VCaP (cell line): ENCODE results near the gene FAM131C.

Experiments used
- H3K27ac ChIP-seq: fragments of 450-650 bp; 2 replicates; pipeline ENCODE4 v1.5.1; 2017
- TF ChIP-seq, protein P1 (sequence below): fragments of 450-650 bp; conservative IDR thresholded peaks from 2 replicates; pipeline ENCODE4 v1.5.1; 2017; ENCODE audit warnings: mild to moderate bottlenecking, moderate library complexity

FAM131C gene

DNA sequence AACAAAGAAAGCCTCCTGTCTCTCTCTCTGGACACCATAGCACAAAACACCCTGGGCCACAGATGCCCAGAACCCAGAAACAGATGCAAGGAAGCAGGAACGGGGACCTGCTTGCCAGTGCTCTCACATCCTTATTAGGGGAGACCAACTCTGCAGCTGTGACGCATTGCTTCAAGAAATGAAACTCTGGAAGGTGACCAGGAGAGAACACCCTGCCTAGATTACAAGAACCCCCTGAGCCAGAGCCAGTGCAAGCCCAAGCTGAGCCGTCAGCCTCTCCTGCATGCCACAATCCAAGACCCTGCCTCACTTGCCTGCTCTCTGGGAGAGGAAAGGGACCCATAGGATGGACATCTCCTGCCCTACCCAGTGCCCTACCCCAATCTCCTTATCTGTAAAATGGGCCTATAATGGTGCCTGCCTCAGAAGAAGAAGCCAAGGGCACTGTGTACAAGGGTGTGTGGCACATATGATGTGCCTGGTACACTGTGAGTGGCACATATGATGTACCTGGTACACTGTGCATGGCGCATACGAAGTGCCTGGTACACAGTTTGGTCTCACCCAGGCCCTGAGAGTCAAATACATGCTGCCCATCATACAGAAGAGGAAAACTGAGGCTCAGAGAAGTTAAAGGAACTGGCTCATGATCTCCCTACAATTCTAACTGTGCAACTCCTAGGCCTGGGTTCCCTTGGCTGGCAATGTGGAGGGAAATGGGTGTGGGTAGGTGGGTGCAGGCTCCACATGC is 16.8 kb upstream of the FAM131C start:
- H3K27ac ChIP-seq = no peak overlapping the region

DNA sequence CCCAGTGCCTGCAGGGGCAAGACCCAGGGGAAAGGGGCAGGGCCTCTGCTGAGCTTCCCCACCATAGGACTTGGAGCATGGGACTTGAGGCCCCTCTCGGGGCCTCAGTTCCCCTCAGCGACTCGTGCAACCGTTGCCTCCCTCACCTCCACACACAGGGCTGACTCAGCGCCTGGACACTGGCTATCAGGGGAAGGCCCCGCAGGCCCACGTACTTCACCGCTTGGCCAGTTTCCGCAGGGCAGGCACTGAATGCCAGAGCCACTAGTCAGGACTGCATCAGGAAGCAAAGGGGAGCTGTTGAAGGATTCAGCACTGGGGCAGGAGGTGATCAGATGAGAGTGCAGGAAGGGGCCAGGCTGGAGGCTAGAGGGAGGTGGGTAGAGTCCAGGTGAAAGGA is 15.5 kb upstream of the FAM131C start:
- no peak overlapping the region for H3K27ac ChIP-seq
- TF ChIP-seq, protein P1, sequence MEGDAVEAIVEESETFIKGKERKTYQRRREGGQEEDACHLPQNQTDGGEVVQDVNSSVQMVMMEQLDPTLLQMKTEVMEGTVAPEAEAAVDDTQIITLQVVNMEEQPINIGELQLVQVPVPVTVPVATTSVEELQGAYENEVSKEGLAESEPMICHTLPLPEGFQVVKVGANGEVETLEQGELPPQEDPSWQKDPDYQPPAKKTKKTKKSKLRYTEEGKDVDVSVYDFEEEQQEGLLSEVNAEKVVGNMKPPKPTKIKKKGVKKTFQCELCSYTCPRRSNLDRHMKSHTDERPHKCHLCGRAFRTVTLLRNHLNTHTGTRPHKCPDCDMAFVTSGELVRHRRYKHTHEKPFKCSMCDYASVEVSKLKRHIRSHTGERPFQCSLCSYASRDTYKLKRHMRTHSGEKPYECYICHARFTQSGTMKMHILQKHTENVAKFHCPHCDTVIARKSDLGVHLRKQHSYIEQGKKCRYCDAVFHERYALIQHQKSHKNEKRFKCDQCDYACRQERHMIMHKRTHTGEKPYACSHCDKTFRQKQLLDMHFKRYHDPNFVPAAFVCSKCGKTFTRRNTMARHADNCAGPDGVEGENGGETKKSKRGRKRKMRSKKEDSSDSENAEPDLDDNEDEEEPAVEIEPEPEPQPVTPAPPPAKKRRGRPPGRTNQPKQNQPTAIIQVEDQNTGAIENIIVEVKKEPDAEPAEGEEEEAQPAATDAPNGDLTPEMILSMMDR = no peak

More for the DNA sequence above, 16.8 kb upstream of the FAM131C start:
- TF ChIP-seq, protein P1 = no peak

DNA sequence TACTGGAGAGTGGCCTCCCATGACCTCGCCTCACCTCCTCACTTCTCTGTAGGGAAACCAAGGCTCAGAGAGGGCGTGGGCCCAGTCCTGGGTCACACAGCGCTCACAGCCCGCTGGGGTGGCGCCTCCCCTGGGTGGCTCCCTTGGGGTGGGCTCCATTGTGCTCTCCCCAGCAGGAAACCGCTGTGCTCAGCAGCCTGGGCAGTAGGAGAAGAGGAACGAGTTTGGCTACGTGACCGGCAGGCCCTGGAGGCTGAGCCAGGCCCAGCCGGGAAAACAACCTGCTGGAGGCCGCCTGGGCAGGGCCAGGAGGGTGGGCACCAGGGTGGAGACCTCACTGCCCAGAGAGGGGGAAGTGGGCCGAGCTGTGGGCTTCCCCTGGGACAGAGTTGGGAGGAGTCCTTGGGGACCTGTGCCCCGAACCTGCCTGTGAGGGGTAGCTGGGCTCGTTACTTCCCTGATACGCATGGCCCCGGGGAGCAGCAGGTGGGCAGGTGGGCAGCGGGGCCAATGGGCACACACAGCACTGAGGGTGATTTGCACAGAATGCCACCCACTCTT is 15.0 kb upstream of the FAM131C start:
- TF ChIP-seq, protein P1 = no peak
- no peak overlapping the region for H3K27ac ChIP-seq

DNA sequence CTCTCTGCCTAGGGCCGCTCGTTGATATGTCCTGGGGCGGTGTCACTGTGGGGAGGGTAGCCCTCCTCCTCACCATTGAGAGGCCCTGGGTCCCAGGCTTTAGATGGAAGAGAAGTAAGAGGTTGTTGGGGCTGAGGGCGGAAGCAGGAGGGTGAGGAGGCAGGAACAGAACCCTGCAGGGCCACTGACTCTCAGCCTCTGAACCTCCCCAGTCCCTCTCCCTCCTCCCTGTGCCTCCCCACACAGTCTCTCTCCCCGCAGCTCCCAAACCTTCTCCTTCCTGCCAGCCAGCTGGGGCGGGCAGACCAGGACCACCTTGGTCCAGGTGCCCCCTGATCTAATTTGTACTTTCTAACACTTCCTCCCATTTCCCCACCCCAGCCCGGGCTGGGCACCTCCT is 14.3 kb upstream of the FAM131C start:
- TF ChIP-seq, protein P1 = no peak

DNA sequence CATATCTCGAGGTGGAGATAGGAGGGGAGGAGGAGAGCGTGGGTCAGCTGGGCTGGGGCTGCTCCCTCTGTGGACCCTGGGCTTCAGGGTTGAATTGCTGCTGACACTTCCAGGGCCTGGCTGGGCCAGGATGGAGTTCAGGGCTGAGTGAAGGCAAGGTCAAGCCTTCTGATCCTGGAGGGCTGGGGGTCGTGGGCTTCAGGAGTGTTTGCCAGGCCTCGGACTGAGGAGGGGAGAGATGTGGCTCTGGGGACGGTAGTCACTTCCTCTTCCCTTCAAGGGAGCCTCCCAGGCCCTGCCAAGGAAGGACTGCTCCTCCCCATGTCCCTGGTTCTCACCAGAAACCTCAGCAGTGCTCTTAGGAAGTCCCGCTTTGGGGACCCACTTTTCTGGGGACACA is 12.1 kb upstream of the FAM131C start:
- TF ChIP-seq, protein P1 = no peak
- no peak overlapping the region for H3K27ac ChIP-seq

More for the DNA sequence above, 14.3 kb upstream of the FAM131C start:
- H3K27ac ChIP-seq = no peak overlapping the region

DNA sequence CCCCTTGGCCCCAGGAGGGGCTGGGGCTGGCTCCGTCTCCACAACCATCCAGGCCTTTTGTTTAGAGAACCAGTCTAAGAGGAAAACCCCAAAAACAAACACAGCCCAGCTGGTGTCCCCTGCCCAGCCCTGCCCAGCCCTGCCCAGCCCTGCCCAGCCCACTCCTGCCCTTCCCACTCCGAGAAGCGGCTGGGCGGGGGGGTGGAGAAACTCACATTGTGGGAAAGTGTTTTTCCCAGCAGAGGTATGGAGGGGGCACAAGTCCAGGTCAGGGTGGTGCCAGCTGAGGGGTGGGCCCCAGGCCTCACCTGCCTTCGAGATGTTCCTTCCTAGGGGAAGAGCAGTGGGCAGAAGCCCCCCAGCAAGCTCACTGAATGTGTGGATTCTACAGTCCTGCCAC is 10.0 kb upstream of the FAM131C start:
- no peak overlapping the region for H3K27ac ChIP-seq
- TF ChIP-seq, protein P1 = no peak

DNA sequence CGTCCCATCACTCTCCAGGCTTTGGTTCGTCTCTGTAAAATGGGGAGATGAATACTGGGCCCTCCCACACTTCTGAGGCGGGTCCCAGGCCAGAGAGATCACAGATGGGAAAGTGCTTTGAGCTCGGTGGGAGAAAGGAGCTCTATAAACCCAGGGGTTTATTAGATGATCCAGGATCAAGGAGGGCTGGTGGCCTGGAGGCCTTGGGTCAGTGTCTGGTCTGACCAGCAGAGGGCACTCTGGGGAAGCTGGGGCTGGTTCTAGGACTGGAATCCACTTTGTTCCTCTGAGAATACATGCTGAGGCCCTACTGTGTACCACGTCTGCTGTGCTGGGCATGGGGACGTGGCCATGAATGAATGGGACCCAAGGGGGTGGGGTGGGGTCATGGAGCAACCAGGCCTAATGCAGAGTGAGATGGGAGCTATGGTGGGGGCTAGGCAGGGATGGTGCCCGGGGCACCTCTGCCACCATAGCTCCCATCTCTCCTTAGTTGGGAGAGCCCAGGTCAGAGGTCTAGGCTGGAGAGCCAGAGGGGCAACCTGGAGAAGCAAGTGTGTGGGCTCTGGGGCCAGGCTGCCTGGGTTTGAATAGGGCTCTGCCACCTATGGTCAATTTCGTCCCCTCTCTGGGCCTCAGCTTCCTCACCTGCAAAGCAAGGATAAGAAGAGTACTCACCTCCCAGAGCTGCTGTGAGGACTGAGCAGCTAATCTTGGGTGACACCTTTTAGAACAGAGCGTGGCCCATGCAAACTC is 9.0 kb upstream of the FAM131C start:
- TF ChIP-seq, protein P1 = peak; percentile 95
- no peak overlapping the region for H3K27ac ChIP-seq
